HCT116 (cell line): ENCODE measurements around the gene MYO10.

Experiments used
- CTCF ChIP-seq, 3 experiments: fragments of 200-600 bp in 1 of 3; sonication (generic) in 1 of 3; IDR thresholded peaks in 2 of 3; conservative IDR thresholded peaks in 1 of 3; 2 replicates each; pipeline ENCODE4 v1.5.1; 2012 to 2017; ENCODE audit warnings: low read depth in 2 of 3, low read length in 2 of 3, antibody characterized with exemption in 1 of 3, borderline replicate concordance in 1 of 3, control low read depth in 1 of 3, mild to moderate bottlenecking in 1 of 3, mixed read lengths in 1 of 3, mixed run types in 1 of 3, moderate library complexity in 1 of 3; ENCODE audit not compliant: insufficient read depth in 1 of 3
- EGR1 ChIP-seq: IDR thresholded peaks from 2 replicates; pipeline ENCODE4 v1.6.1; 2012; ENCODE audit warnings: low read depth
- ELF1 ChIP-seq: IDR thresholded peaks from 2 replicates; pipeline ENCODE4 v1.6.1; 2012; ENCODE audit warnings: low read depth, borderline replicate concordance
- EZH2 ChIP-seq: fragments of 200-600 bp; sonication (generic); IDR thresholded peaks from 2 replicates; pipeline ENCODE4 v1.6.1; 2017; ENCODE audit warnings: antibody characterized with exemption, mixed run types
- POLR2A ChIP-seq: IDR thresholded peaks from 2 replicates; pipeline ENCODE4 v1.7.0; 2011; ENCODE audit warnings: borderline replicate concordance; ENCODE audit not compliant: insufficient read depth, insufficient read length; ENCODE audit errors: extremely low read depth
- POLR2AphosphoS5 ChIP-seq: IDR thresholded peaks from 2 replicates; pipeline ENCODE4 v1.6.1; 2011; ENCODE audit warnings: mild to moderate bottlenecking, low read depth, low read length, moderate library complexity
- REST ChIP-seq: IDR thresholded peaks from 2 replicates; pipeline ENCODE4 v1.6.1; 2012; ENCODE audit warnings: low read depth
- ZNF274 ChIP-seq: fragments of 200-500 bp; sonication (Bioruptor generic); IDR thresholded peaks from 2 replicates; pipeline ENCODE4 v1.6.1; 2014; ENCODE audit warnings: mild to moderate bottlenecking, low read depth, low read length, inconsistent platforms

GRCh38 chr5:16704945-16705344 is 231.1 kb downstream of the MYO10 start:
- TF ChIP-seq POLR2A = no peak
- no peak for TF ChIP-seq CTCF (IDR thresholded peaks at IDR 0.05 in 2 of 3, conservative IDR thresholded peaks at IDR 0.05 in 1 of 3; ENCODE audit: borderline replicate concordance in 1 of 3, insufficient read depth in 1 of 3, low read depth in 2 of 3, low read length in 2 of 3)
- TF ChIP-seq EGR1 = no peak
- no peak for TF ChIP-seq POLR2AphosphoS5
- no peak for TF ChIP-seq EZH2
- no peak for TF ChIP-seq REST
- no peak for TF ChIP-seq ELF1
- no peak for TF ChIP-seq ZNF274
